Thyroid gland (tissue), 4 donors: ENCODE measurements around the gene DGKD. TPM values are rescaled to one million over a fixed set of nuclear protein-coding genes. Genes with fewer than 3 reads are reported as not detected.
A peak's percentile ranks its signal among the peaks of the same experiment; 100 is the strongest.

ENCODE experiments used
- DNase-seq, 2 donors: peaks; one replicate each; pipeline ENCODE4 v3.0.0-alpha.2; 2019
- H3K27ac ChIP-seq, 3 donors: fragments of 200-600 bp; sonication (generic); 1 replicate in 2 of 3; 2 replicates in 1 of 3; pipeline ENCODE4 v1.5.1; 2016 to 2019; ENCODE audit warnings: mild to moderate bottlenecking in 1 of 3, moderate library complexity in 1 of 3
- H3K27me3 ChIP-seq: fragments of 200-600 bp; sonication (generic); one replicate; pipeline ENCODE4 v1.5.1; 2019
- H3K36me3 ChIP-seq, 2 donors: fragments of 200-600 bp; sonication (generic); one replicate each; pipeline ENCODE4 v1.5.1; 2016 to 2019
- H3K4me1 ChIP-seq, 2 donors: fragments of 200-600 bp; sonication (generic); one replicate each; pipeline ENCODE4 v1.5.1; 2017 to 2019
- H3K4me3 ChIP-seq, 3 donors: fragments of 200-600 bp; sonication (generic); replicated peaks in 1 of 3; 1 replicate in 2 of 3; 2 replicates in 1 of 3; pipeline ENCODE4 v1.5.1; 2016; ENCODE audit warnings: mild to moderate bottlenecking in 1 of 3
- H3K9me3 ChIP-seq: fragments of 200-600 bp; sonication (generic); one replicate; pipeline ENCODE4 v1.5.1; 2017
- CTCF ChIP-seq, 6 experiments: fragments of 200-600 bp in 3 of 6; fragments of 450-650 bp in 3 of 6; sonication (generic) in 3 of 6; IDR thresholded peaks; one replicate each; pipeline ENCODE4 v1.5.1; 2016 to 2019; ENCODE audit warnings: antibody characterized with exemption in 6 of 6, mild to moderate bottlenecking in 2 of 6, inconsistent platforms in 1 of 6, moderate library complexity in 1 of 6
- POLR2A ChIP-seq, 2 donors: fragments of 450-650 bp; IDR thresholded peaks; one replicate each; pipeline ENCODE4 v1.6.1; 2017; ENCODE audit warnings: antibody characterized with exemption in 2 of 2, mild to moderate bottlenecking in 2 of 2, moderate library complexity in 1 of 2
- WGBS, 2 donors: methylation state at CpG; one replicate each; pipeline ENCODE4 v1.1.5; 2017; 5-methylcytosine and 5-hydroxymethylcytosine counted together
- intact Hi-C: fragments of 100-400 bp; cut with DNase I; formaldehyde crosslinking; loops from one replicate; pipeline ENCODE4 v1.15.1; 2023
- total RNA-seq, 4 donors: library from RNA; depleted of rRNA; stranded (reverse); fragments of >200 nt; gene quantifications; one replicate each; pipeline ENCODE4 v1.2.3, GENCODE V29; 2016

DGKD gene
- total RNA-seq, 4 donors from 2014 or later, result 22.3 to 71.7 (median 27.3) TPM

GRCh38 chr2:233375490-233376314 lies 21.4 kb downstream of the DGKD start:
- H3K4me3 ChIP-seq, result no peak overlapping the region
- intact Hi-C loops, result no loop called here
- DNase-seq, result no peak
- peak overlapping the region; percentile 72 to 80 (median 74) for H3K27ac ChIP-seq
- no peaks in the 10 kb centered on the region for H3K9me3 ChIP-seq
- peaks cover 34 to 45% of the 10 kb centered on the region in 2 donors for H3K4me1 ChIP-seq
- H3K36me3 ChIP-seq, result no peaks in the 10 kb centered on the region
- TF ChIP-seq POLR2A (IDR thresholded peaks at IDR 0.05) (no peak), CTCF (IDR thresholded peaks at IDR 0.05) (no peak)
- no peaks in the 10 kb centered on the region for H3K27me3 ChIP-seq
- 74 to 78% methylated on average over 10 of the region's 10 CpGs for WGBS, 2 donors

- H3K36me3 ChIP-seq, result no peaks in the 10 kb centered on the region
- WGBS, 2 donors, result 86 to 87% methylated on average over 6 of the region's 6 CpGs
- intact Hi-C loops, result no loop called here
- H3K27ac ChIP-seq, result peak overlapping the region in 2 of 3 donors; percentile 11 to 13
- TF ChIP-seq CTCF (IDR thresholded peaks at IDR 0.05) (no peak), POLR2A (IDR thresholded peaks at IDR 0.05) (no peak)
- H3K9me3 ChIP-seq, result no peaks in the 10 kb centered on the region
- peaks cover 23 to 24% of the 10 kb centered on the region in 2 donors for H3K4me1 ChIP-seq
- no peak for DNase-seq
- H3K27me3 ChIP-seq, result no peaks in the 10 kb centered on the region
- H3K4me3 ChIP-seq, result no peak overlapping the region
These were observed 24.7 kb downstream of the DGKD start for GRCh38 chr2:233379034-233379433.

GRCh38 chr2:233379441-233379840 lies 25.1 kb downstream of the DGKD start:
- DNase-seq, result no peak
- Histone ChIP-seq H3K9me3 (no peaks in the 10 kb centered on the region), H3K36me3 (no peaks in the 10 kb centered on the region), H3K27ac (peak overlapping the region; percentile 11 to 18 (median 13)), H3K27me3 (no peaks in the 10 kb centered on the region), H3K4me3 (no peak overlapping the region), H3K4me1 (peaks cover 19 to 21% of the 10 kb centered on the region in 2 donors)
- WGBS, 2 donors, result 13 to 50% methylated on average over 1 of the region's 1 CpG
- TF ChIP-seq POLR2A (IDR thresholded peaks at IDR 0.05), result no peak
- no peak for TF ChIP-seq CTCF (IDR thresholded peaks at IDR 0.05)
- intact Hi-C loops, result no loop called here

- DNase-seq, result no peak
- Histone ChIP-seq H3K36me3 (no peaks in the 10 kb centered on the region), H3K9me3 (no peaks in the 10 kb centered on the region), H3K27ac (peak overlapping the region in 1 of 3 donors; percentile 8), H3K27me3 (no peaks in the 10 kb centered on the region), H3K4me1 (peaks cover 13 to 21% of the 10 kb centered on the region in 2 donors), H3K4me3 (no peak overlapping the region)
- 88 to 90% methylated on average over 13 of the region's 13 CpGs for WGBS, 2 donors
- TF ChIP-seq CTCF (IDR thresholded peaks at IDR 0.05) (no peak), POLR2A (IDR thresholded peaks at IDR 0.05) (no peak)
- intact Hi-C loops, result no loop called here
These were observed 26.0 kb downstream of the DGKD start for GRCh38 chr2:233380132-233380895.
